Cardiac fibroblast (primary cell): ENCODE results near the gene SAMD3.
"Not testable (repeated sequence)": the region's sequence is repeated elsewhere in the genome, so short reads cannot be mapped to it uniquely, and the experiment has no call there.

ENCODE experiments used
- DNase-seq, 2 donors: peaks; one replicate each; pipeline versions ENCODE4 v3.0.0 to v3.0.0-alpha.2; 2010; ENCODE audit warnings: low read depth in 2 of 2
- H3K4me3 ChIP-seq, 2 donors: replicated peaks in 1 of 2; 1 replicate in 1 of 2; 2 replicates in 1 of 2; pipeline ENCODE4 v1.5.1; 2011; ENCODE audit warnings: low read depth in 2 of 2, low read length in 2 of 2, mild to moderate bottlenecking in 2 of 2, moderate library complexity in 1 of 2
- CTCF ChIP-seq: IDR thresholded peaks from one replicate; pipeline ENCODE4 v1.5.1; 2011; ENCODE audit warnings: low read depth, mild to moderate bottlenecking, low read length, inconsistent platforms

The SAMD3 gene

GRCh38 chr6:130207979-130208649 lies 14.6 kb downstream of the SAMD3 start:
- TF ChIP-seq CTCF = no peak
- no peak overlapping the region for H3K4me3 ChIP-seq
- no peak for DNase-seq

- no peak for DNase-seq
- no peak for TF ChIP-seq CTCF
- no peak overlapping the region for H3K4me3 ChIP-seq
Observed at GRCh38 chr6:130206479-130206878, 16.3 kb downstream of the SAMD3 start.

GRCh38 chr6:130204322-130204721 lies 18.4 kb downstream of the SAMD3 start:
- no peak overlapping the region for H3K4me3 ChIP-seq
- no peak for TF ChIP-seq CTCF
- DNase-seq = no peak

GRCh38 chr6:130203370-130203769 lies 19.4 kb downstream of the SAMD3 start:
- no peak overlapping the region for H3K4me3 ChIP-seq
- DNase-seq = no peak
- no peak for TF ChIP-seq CTCF

GRCh38 chr6:130202782-130203181 lies 20.0 kb downstream of the SAMD3 start:
- H3K4me3 ChIP-seq = no peak overlapping the region
- DNase-seq = no peak
- no peak for TF ChIP-seq CTCF

- no peak overlapping the region for H3K4me3 ChIP-seq
- DNase-seq = no peak
- TF ChIP-seq CTCF = no peak
Observed at GRCh38 chr6:130200020-130200419, 22.7 kb downstream of the SAMD3 start.

- H3K4me3 ChIP-seq = no peak overlapping the region
- no peak for TF ChIP-seq CTCF
- DNase-seq = no peak
Observed at GRCh38 chr6:130198483-130199035, 24.2 kb downstream of the SAMD3 start.

GRCh38 chr6:130197816-130198482 lies 24.8 kb downstream of the SAMD3 start:
- not testable (repeated sequence) for DNase-seq

GRCh38 chr6:130194434-130194833 lies 28.3 kb downstream of the SAMD3 start:
- not testable (repeated sequence) for H3K4me3 ChIP-seq
- peak in 1 of 2 donors; percentile 49 for DNase-seq

More at GRCh38 chr6:130197816-130198482, 24.8 kb downstream of the SAMD3 start:
- H3K4me3 ChIP-seq = not testable (repeated sequence)
